Caco-2 (cell line): ENCODE results near the gene GPC5. TPM values are rescaled to one million over a fixed set of nuclear protein-coding genes. Genes with fewer than 3 reads are reported as not detected.

Experiments
- BruUV-seq: library from RNA; stranded (reverse); fragments of 400-500 nt; replicated peaks from 2 replicates; lab custom pipeline; 2021; lab: Mats Ljungman, UMichigan
- CTCF ChIA-PET: fragments of 300-600 bp; sonication (Branson Sonifier 250); formaldehyde crosslinking; loops from one replicate; lab custom pipeline; 2022; ENCODE audit warnings: antibody characterized with exemption; lab: Charles Lee
- POLR2A ChIA-PET: fragments of 300-600 bp; sonication (Branson Sonifier 250); formaldehyde crosslinking; loops from one replicate; lab custom pipeline; 2022; ENCODE audit warnings: antibody characterized with exemption; lab: Charles Lee
- DNase-seq, 2 experiments: peaks; one replicate each; pipeline versions ENCODE4 v3.0.0 to v3.0.0-alpha.2; 2020 to 2022
- H3K27me3 ChIP-seq: replicated peaks from 2 replicates; pipeline ENCODE4 v1.6.0; 2011; ENCODE audit warnings: low read length; ENCODE audit not compliant: control insufficient read depth, insufficient read depth
- H3K36me3 ChIP-seq: 2 replicates; pipeline ENCODE4 v1.5.1; 2011; ENCODE audit warnings: low read length; ENCODE audit not compliant: control insufficient read depth, insufficient read depth
- H3K4me1 ChIP-seq: fragments of 250-450 bp; sonication (Bioruptor Pico); 2 replicates; pipeline ENCODE4 v1.5.1; 2020; ENCODE audit warnings: mild to moderate bottlenecking
- H3K4me3 ChIP-seq: 2 replicates; pipeline ENCODE4 v1.5.1; 2011; ENCODE audit warnings: low read depth, mild to moderate bottlenecking, control low read depth, low read length
- H3K9me3 ChIP-seq: fragments of 250-450 bp; sonication (Bioruptor Pico); 2 replicates; pipeline ENCODE4 v1.5.1; 2020; ENCODE audit warnings: mild to moderate bottlenecking, moderate library complexity
- H3K27ac Mint-ChIP-seq: one replicate; pipeline ENCODE4 v1.8.0; 2022; ENCODE audit warnings: mixed read lengths; ENCODE audit not compliant: unreplicated experiment
- H3K27me3 Mint-ChIP-seq: one replicate; pipeline ENCODE4 v1.8.0; 2022; ENCODE audit warnings: mixed read lengths; ENCODE audit not compliant: insufficient read depth, unreplicated experiment
- H3K36me3 Mint-ChIP-seq: one replicate; pipeline ENCODE4 v1.8.0; 2022; ENCODE audit warnings: mild to moderate bottlenecking, mixed read lengths; ENCODE audit not compliant: insufficient read depth, unreplicated experiment
- H3K4me1 Mint-ChIP-seq: one replicate; pipeline ENCODE4 v1.8.0; 2022; ENCODE audit warnings: low read depth, mixed read lengths; ENCODE audit not compliant: unreplicated experiment
- H3K4me3 Mint-ChIP-seq: one replicate; pipeline ENCODE4 v1.8.0; 2022; ENCODE audit warnings: mild to moderate bottlenecking, moderate library complexity, mixed read lengths; ENCODE audit not compliant: unreplicated experiment
- H3K9me3 Mint-ChIP-seq: one replicate; pipeline ENCODE4 v1.8.0; 2022; ENCODE audit warnings: mixed read lengths; ENCODE audit not compliant: unreplicated experiment
- CTCF ChIP-seq, 2 experiments: fragments of 200-600 bp in 1 of 2; IDR thresholded peaks; 1 replicate in 1 of 2; 2 replicates in 1 of 2; pipeline versions ENCODE4 v1.5.1 to v1.8.0; 2011 to 2022; ENCODE audit warnings: antibody characterized with exemption in 1 of 2, control low read depth in 1 of 2, inconsistent platforms in 1 of 2, low read depth in 1 of 2, low read length in 1 of 2, mild to moderate bottlenecking in 1 of 2, moderate library complexity in 1 of 2; ENCODE audit not compliant: insufficient read depth in 1 of 2, severe bottlenecking in 1 of 2, unreplicated experiment in 1 of 2
- intact Hi-C: fragments of 100-400 bp; cut with micrococcal nuclease; formaldehyde crosslinking; loops from one replicate; pipeline ENCODE4 v1.10.0; 2022; ENCODE audit not compliant: unreplicated experiment
- total RNA-seq: library from RNA; stranded (reverse); gene quantifications from 2 replicates; pipeline ENCODE4 v1.2.3, GENCODE V29; 2022

Gene GPC5
- total RNA-seq, 1 experiment from 2014 or later = 4.1 TPM

GRCh38 chr13:92196591-92197256 is 798.3 kb downstream of the GPC5 start:
- ChIA-PET CTCF (interaction anchor here (0.6 kb wide), 1 partner anchor 47 kb away, joined by 3 read pairs; no protein-coding TSS in a partner anchor), POLR2A (no interaction called here)
- DNase-seq = no peak
- Mint-ChIP-seq H3K4me3 (no peak overlapping the region), H3K27ac (no peak overlapping the region), H3K9me3 (no peaks in the 10 kb centered on the region), H3K27me3 (no peaks in the 10 kb centered on the region), H3K4me1 (no peaks in the 10 kb centered on the region), H3K36me3 (no peaks in the 10 kb centered on the region)
- no peaks in the 10 kb centered on the region for H3K36me3 ChIP-seq
- no peaks in the 10 kb centered on the region for H3K4me1 ChIP-seq
- no peaks in the 10 kb centered on the region for H3K9me3 ChIP-seq
- no peak overlapping the region for H3K4me3 ChIP-seq
- no peaks in the 10 kb centered on the region for H3K27me3 ChIP-seq
- BruUV-seq = no TSS peak
- intact Hi-C loops = no loop called here
- TF ChIP-seq CTCF (IDR thresholded peaks at IDR 0.05; ENCODE audit: insufficient read depth in 1 of 2, low read depth in 1 of 2, low read length in 1 of 2, severe bottlenecking in 1 of 2, unreplicated experiment in 1 of 2) = no peak

GRCh38 chr13:92197669-92198068 is 799.2 kb downstream of the GPC5 start:
- Histone ChIP-seq H3K27me3 (no peaks in the 10 kb centered on the region), H3K36me3 (no peaks in the 10 kb centered on the region), H3K4me3 (no peak overlapping the region), H3K9me3 (no peaks in the 10 kb centered on the region), H3K4me1 (no peaks in the 10 kb centered on the region)
- Mint-ChIP-seq H3K9me3 (no peaks in the 10 kb centered on the region), H3K4me3 (no peak overlapping the region), H3K36me3 (no peaks in the 10 kb centered on the region), H3K27me3 (no peaks in the 10 kb centered on the region), H3K27ac (no peak overlapping the region), H3K4me1 (no peaks in the 10 kb centered on the region)
- CTCF ChIA-PET = no interaction called here
- POLR2A ChIA-PET = no interaction called here
- TF ChIP-seq CTCF (IDR thresholded peaks at IDR 0.05; ENCODE audit: insufficient read depth in 1 of 2, low read depth in 1 of 2, low read length in 1 of 2, severe bottlenecking in 1 of 2, unreplicated experiment in 1 of 2) = no peak
- no peak for DNase-seq
- BruUV-seq = no TSS peak
- intact Hi-C loops = no loop called here

- DNase-seq = no peak
- Histone ChIP-seq H3K27me3 (no peaks in the 10 kb centered on the region), H3K4me1 (peaks cover 24% of the 10 kb centered on the region), H3K4me3 (no peak overlapping the region), H3K9me3 (no peaks in the 10 kb centered on the region), H3K36me3 (no peaks in the 10 kb centered on the region)
- intact Hi-C loops = no loop called here
- H3K4me1 Mint-ChIP-seq = peaks cover 13% of the 10 kb centered on the region
- no peak overlapping the region for H3K4me3 Mint-ChIP-seq
- TF ChIP-seq CTCF (IDR thresholded peaks at IDR 0.05; ENCODE audit: insufficient read depth in 1 of 2, low read depth in 1 of 2, low read length in 1 of 2, severe bottlenecking in 1 of 2, unreplicated experiment in 1 of 2) = no peak
- no TSS peak for BruUV-seq
- no peaks in the 10 kb centered on the region for H3K27me3 Mint-ChIP-seq
- ChIA-PET POLR2A (no interaction called here), CTCF (no interaction called here)
- H3K9me3 Mint-ChIP-seq = no peaks in the 10 kb centered on the region
- no peak overlapping the region for H3K27ac Mint-ChIP-seq
- H3K36me3 Mint-ChIP-seq = no peaks in the 10 kb centered on the region
Measured at GRCh38 chr13:92218615-92219014, 820.2 kb downstream of the GPC5 start.
